ENCODE data around the gene BCAS3. TPM values are rescaled to one million over a fixed set of nuclear protein-coding genes. Genes with fewer than 3 reads are reported as not detected.

BCAS3 gene
- total RNA-seq, 1 donor from 2014 or later = 35.7 TPM

DNA sequence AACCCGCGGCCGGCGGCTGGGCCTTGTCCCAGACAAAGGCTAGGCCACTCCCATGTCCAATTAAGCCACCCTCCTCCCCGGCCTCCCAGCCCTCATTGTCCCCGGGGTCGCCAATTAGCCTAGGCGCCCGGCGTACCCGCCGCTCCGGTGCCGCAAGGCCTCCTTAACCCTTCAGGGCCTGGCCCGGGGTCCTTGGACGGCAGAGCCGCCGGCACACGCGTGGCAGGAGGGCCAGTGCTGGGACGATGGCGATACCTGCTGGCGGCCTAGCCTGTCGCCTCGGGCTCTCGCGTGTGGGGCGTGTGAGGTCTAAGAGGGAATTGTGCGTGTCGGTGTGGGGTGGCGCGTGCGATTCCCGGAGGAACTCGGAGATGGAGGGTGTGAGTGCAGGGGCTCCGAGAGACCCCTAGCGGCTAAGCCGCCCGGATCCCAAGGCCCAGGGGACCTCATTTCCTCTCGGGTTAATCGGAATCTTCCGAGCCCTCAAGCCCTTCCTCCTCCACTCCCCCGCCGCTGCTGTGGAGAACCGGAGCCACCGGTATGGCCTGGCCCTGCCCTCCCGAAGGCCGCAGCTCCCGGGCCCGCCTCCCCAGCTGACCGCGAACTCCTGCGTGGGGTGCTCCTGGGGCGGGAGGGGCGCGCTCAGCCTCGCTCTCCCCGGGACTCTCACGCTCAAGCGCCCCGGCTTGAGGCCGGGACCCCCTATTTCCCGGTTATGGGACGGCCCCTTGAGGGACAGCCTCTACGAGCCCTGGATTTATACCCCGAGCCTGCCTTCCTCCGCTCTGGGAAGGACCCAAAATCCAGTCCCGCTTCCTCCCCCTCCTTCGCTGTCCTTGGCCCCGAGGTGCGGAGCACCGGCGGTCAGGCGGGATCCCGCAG, 733.9 kb downstream of the BCAS3 start:
- Mint-ChIP-seq H3K27me3 (ENCODE audit: unreplicated experiment) (no peaks in the 10 kb centered on the region), H3K4me1 (ENCODE audit: unreplicated experiment) (peaks cover 27% of the 10 kb centered on the region), H3K36me3 (ENCODE audit: unreplicated experiment) (no peaks in the 10 kb centered on the region), H3K27ac (ENCODE audit: unreplicated experiment) (peak overlapping the region; percentile 38), H3K4me3 (ENCODE audit: unreplicated experiment) (peak overlapping the region; percentile 74), H3K9me3 (ENCODE audit: unreplicated experiment) (no peaks in the 10 kb centered on the region)
- no peak for TF ChIP-seq CTCF (IDR thresholded peaks at IDR 0.05)
- DNase-seq (ENCODE audit: extremely low spot score, unreplicated experiment) = peak; percentile 85

DNA sequence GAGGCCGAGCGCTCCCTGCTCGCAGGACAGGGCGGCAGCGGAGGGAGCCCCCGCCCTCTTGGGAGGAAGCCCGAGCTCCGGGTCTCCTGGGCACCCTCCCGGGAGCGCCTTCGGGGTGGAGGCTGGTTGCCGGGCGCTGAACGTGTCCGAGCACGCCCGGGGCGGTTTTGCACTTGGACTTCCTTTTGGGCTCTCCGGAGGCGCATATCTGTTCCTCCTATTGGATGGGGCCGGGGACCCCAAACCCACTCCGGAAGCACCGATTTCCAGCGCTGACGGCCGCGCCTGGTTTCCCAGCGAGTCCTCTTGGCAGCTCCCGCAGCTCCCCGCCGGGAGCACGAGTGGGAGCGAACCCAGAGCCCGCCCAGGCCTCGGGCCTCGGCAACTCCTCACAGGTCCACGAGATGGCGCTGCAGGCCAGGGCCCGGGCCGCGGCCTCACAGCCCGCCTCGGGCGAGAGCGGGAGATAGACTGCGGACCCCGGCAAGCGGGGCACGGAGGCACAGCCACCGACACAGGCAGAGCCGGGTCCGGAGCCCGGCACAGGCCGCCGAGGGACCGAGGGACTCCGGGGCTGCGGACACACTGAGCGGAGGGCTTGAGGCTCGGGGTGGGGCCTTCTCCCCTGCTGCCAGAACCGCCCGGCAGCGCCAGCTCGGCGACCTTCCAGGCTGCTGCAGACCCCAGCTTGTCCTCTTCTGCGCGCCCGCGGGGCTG, 734.6 kb downstream of the BCAS3 start:
- Mint-ChIP-seq H3K4me1 (ENCODE audit: unreplicated experiment) (peaks cover 32% of the 10 kb centered on the region), H3K27me3 (ENCODE audit: unreplicated experiment) (no peaks in the 10 kb centered on the region), H3K4me3 (ENCODE audit: unreplicated experiment) (peak overlapping the region; percentile 74), H3K27ac (ENCODE audit: unreplicated experiment) (no peak overlapping the region), H3K9me3 (ENCODE audit: unreplicated experiment) (no peaks in the 10 kb centered on the region), H3K36me3 (ENCODE audit: unreplicated experiment) (no peaks in the 10 kb centered on the region)
- peak; percentile 100 for TF ChIP-seq CTCF (IDR thresholded peaks at IDR 0.05)
- DNase-seq (ENCODE audit: extremely low spot score, unreplicated experiment) = peak; percentile 96

- no peak for TF ChIP-seq CTCF (IDR thresholded peaks at IDR 0.05)
- H3K4me1 Mint-ChIP-seq (ENCODE audit: unreplicated experiment) = peaks cover 32% of the 10 kb centered on the region
- peak overlapping the region; percentile 74 for H3K4me3 Mint-ChIP-seq (ENCODE audit: unreplicated experiment)
- H3K36me3 Mint-ChIP-seq (ENCODE audit: unreplicated experiment) = no peaks in the 10 kb centered on the region
- no peaks in the 10 kb centered on the region for H3K9me3 Mint-ChIP-seq (ENCODE audit: unreplicated experiment)
- no peaks in the 10 kb centered on the region for H3K27me3 Mint-ChIP-seq (ENCODE audit: unreplicated experiment)
- H3K27ac Mint-ChIP-seq (ENCODE audit: unreplicated experiment) = no peak overlapping the region
- no peak for DNase-seq (ENCODE audit: extremely low spot score, unreplicated experiment)
Measured at GRCh38 chr17:61412860-61413660, 735.4 kb downstream of the BCAS3 start.

- no peak for TF ChIP-seq CTCF (IDR thresholded peaks at IDR 0.05)
- no peak overlapping the region for H3K27ac Mint-ChIP-seq (ENCODE audit: unreplicated experiment)
- no peaks in the 10 kb centered on the region for H3K27me3 Mint-ChIP-seq (ENCODE audit: unreplicated experiment)
Measured at GRCh38 chr17:61413661-61414126, 736.0 kb downstream of the BCAS3 start.

More at GRCh38 chr17:61413661-61414126, 736.0 kb downstream of the BCAS3 start:
- Mint-ChIP-seq H3K9me3 (ENCODE audit: unreplicated experiment) (no peaks in the 10 kb centered on the region), H3K36me3 (ENCODE audit: unreplicated experiment) (no peaks in the 10 kb centered on the region), H3K4me1 (ENCODE audit: unreplicated experiment) (peaks cover 30% of the 10 kb centered on the region), H3K4me3 (ENCODE audit: unreplicated experiment) (no peak overlapping the region)
- no peak for DNase-seq (ENCODE audit: extremely low spot score, unreplicated experiment)
